ENCODE measurements around the gene GPR179.

Gene GPR179

GRCh38 chr17:38354466-38354865 is 10.7 kb upstream of the GPR179 start:
- no peak for TF ChIP-seq BACH2 (CRISPR knock-in tag; IDR thresholded peaks at IDR 0.05; ENCODE audit: borderline replicate concordance)
- no peak for TF ChIP-seq OSR1 (CRISPR knock-in tag; IDR thresholded peaks at IDR 0.05)
- no peak for ATAC-seq

- no peak for TF ChIP-seq ZFP3 (CRISPR knock-in tag; IDR thresholded peaks at IDR 0.05)
- TF ChIP-seq ZFP30 (CRISPR knock-in tag; IDR thresholded peaks at IDR 0.05) = no peak
- no peak for TF ChIP-seq TSHZ2 (CRISPR knock-in tag; IDR thresholded peaks at IDR 0.05)
- TF ChIP-seq TCF4 (CRISPR knock-in tag; IDR thresholded peaks at IDR 0.05; ENCODE audit: borderline replicate concordance) = no peak
- TF ChIP-seq GLIS3 (CRISPR knock-in tag; IDR thresholded peaks at IDR 0.05) = no peak
- TF ChIP-seq ARNTL (CRISPR knock-in tag; IDR thresholded peaks at IDR 0.05; ENCODE audit: borderline replicate concordance, low read depth) = no peak
- no peak for TF ChIP-seq PATZ1 (CRISPR knock-in tag; IDR thresholded peaks at IDR 0.05; ENCODE audit: borderline replicate concordance)
- no peak for TF ChIP-seq CSRNP3 (CRISPR knock-in tag; IDR thresholded peaks at IDR 0.05)
- no peak for TF ChIP-seq CSDC2 (CRISPR knock-in tag; IDR thresholded peaks at IDR 0.05)
- TF ChIP-seq TOX (CRISPR knock-in tag; IDR thresholded peaks at IDR 0.05; ENCODE audit: borderline replicate concordance) = no peak
- no peak for TF ChIP-seq ZNF8 (CRISPR knock-in tag; IDR thresholded peaks at IDR 0.05)
- no peak for TF ChIP-seq OSR1 (CRISPR knock-in tag; IDR thresholded peaks at IDR 0.05)
- no peak for TF ChIP-seq ZC3H10 (CRISPR knock-in tag; IDR thresholded peaks at IDR 0.05)
- TF ChIP-seq ESRRG (CRISPR knock-in tag; IDR thresholded peaks at IDR 0.05) = no peak
- no peak for TF ChIP-seq SNAI2 (CRISPR knock-in tag; IDR thresholded peaks at IDR 0.05)
- no peak for TF ChIP-seq CREB5 (CRISPR knock-in tag; IDR thresholded peaks at IDR 0.05; ENCODE audit: low read depth)
- no peak for ATAC-seq
Measured at GRCh38 chr17:38353668-38354067, 9.9 kb upstream of the GPR179 start.

GRCh38 chr17:38353086-38353604 is 9.4 kb upstream of the GPR179 start:
- TF ChIP-seq OSR1 (CRISPR knock-in tag; IDR thresholded peaks at IDR 0.05) (no peak), ZNF8 (CRISPR knock-in tag; IDR thresholded peaks at IDR 0.05) (no peak), ZNF565 (CRISPR knock-in tag; conservative IDR thresholded peaks at IDR 0.05; ENCODE audit: low read depth) (no peak), ZFP30 (CRISPR knock-in tag; IDR thresholded peaks at IDR 0.05) (no peak), PATZ1 (CRISPR knock-in tag; IDR thresholded peaks at IDR 0.05; ENCODE audit: borderline replicate concordance) (no peak), ARNTL (CRISPR knock-in tag; IDR thresholded peaks at IDR 0.05; ENCODE audit: borderline replicate concordance, low read depth) (no peak), GLIS3 (CRISPR knock-in tag; IDR thresholded peaks at IDR 0.05) (no peak), CSDC2 (CRISPR knock-in tag; IDR thresholded peaks at IDR 0.05) (no peak), SNAI2 (CRISPR knock-in tag; IDR thresholded peaks at IDR 0.05) (no peak), PPARA (CRISPR knock-in tag; IDR thresholded peaks at IDR 0.05; ENCODE audit: borderline replicate concordance) (no peak), CREB5 (CRISPR knock-in tag; IDR thresholded peaks at IDR 0.05; ENCODE audit: low read depth) (no peak), ZNF70 (CRISPR knock-in tag; IDR thresholded peaks at IDR 0.05) (no peak), BACH2 (CRISPR knock-in tag; IDR thresholded peaks at IDR 0.05; ENCODE audit: borderline replicate concordance) (no peak), ISL1 (CRISPR knock-in tag; IDR thresholded peaks at IDR 0.05) (no peak), POU6F1 (CRISPR knock-in tag; IDR thresholded peaks at IDR 0.05; ENCODE audit: borderline replicate concordance, low read depth) (no peak), CSRNP3 (CRISPR knock-in tag; IDR thresholded peaks at IDR 0.05) (no peak), ZFP3 (CRISPR knock-in tag; IDR thresholded peaks at IDR 0.05) (no peak)
- peak; percentile 4; the same call in 2 of the 3 replicates for ATAC-seq

Data from SK-N-SH treated with all-trans-retinoic acid at 6 μM for 48 hours (cell line).